Daoy (cell line): ENCODE results near the gene CROCC2. TPM values are rescaled to one million over a fixed set of nuclear protein-coding genes. Genes with fewer than 3 reads are reported as not detected.

Experiments used
- DNase-seq: peaks from one replicate; pipeline ENCODE4 v3.0.0-alpha.2; 2015; ENCODE audit warnings: low read depth
- total RNA-seq: library from RNA; depleted of rRNA; stranded (reverse); fragments of >200 nt; shearing (Covaris generic); gene quantifications from 2 replicates; pipeline ENCODE4 v1.2.3, GENCODE V29; 2014

Gene CROCC2
- total RNA-seq, 1 experiment from 2014 or later, result not detected

DNA sequence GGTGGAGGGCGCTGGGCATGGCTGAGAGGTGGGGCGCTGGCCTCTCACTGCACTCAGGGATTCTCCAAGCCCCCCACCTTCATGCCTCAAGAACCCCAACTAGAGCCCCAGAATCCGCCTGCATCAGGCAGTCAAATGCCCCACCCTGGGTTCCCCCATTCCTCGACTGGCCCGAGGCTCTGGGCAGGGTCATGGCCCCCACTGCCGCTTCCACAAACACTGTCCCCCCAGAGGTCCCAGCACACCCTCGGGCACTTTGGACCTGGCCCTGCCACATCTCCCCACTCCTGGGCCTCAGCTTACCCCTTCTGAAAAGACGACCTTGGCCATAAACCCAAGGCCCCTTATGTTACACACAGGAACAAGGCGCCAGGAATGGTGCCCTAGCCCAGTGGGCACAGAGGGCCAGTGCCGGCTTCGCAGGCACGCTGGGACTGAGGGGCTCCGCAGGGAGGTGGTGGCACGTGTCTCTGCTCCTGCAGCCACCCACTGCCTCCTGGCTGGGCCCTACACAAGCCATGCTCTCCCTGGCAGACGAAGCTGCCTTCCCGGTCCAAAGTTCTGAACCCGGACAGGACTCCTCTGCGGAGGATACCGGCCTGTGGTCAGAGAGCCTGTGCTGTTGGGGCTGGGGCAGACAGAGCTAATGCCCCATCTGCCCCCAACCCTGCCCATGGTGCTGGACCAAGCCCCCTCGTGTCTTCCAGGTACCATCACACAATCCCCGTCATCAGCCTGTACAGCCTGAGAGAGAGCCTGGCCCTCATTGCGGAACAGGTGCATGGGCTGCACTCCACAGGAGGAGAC is 30.7 kb upstream of the CROCC2 start:
- DNase-seq, result no peak

GRCh38 chr2:240876035-240876474 is 30.1 kb upstream of the CROCC2 start:
- DNase-seq, result no peak

- no peak for DNase-seq
These were observed 29.5 kb upstream of the CROCC2 start for GRCh38 chr2:240876475-240877251.

- no peak for DNase-seq
These were observed 28.4 kb upstream of the CROCC2 start for GRCh38 chr2:240877460-240878340.

GRCh38 chr2:240878341-240878936 is 27.7 kb upstream of the CROCC2 start:
- no peak for DNase-seq

GRCh38 chr2:240879105-240879504 is 27.0 kb upstream of the CROCC2 start:
- no peak for DNase-seq

DNA sequence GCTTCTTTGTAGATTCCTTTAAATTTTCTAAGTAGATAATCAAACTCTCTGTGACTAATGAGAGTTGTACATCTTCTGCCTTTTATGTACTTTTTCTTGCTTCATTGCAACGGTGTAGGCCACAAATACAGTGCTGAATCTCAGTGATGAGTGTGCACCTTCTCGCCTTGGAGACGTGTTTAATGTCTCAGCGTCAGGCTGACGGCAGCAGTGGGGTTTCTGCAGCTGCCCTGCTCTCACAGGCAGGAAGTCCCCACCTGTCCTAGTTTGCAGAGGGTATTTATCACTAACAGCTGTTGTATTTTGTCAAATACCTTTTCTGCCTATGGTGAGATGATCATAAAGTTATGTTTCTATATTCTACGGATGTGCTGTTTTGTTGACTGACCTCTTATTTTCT is 24.2 kb upstream of the CROCC2 start:
- no peak for DNase-seq

DNA sequence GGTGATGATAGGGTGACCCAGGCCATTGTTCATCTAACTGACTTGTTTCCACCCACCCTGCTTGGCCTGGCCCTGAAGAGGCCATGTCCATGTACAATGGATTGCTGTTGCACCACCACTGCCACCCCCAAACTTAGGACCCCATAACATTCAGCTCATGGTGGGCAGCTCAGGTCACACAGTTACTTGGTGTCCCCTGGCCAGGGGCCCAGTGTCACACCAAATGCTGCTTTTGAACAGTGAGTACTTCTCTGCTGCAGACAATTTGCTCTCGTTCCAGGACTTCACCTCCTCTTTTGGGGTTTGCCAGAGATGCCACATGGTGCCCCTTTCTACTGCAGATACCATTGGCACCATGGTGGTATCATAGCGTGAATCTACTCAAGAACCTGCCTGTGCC is 21.9 kb upstream of the CROCC2 start:
- DNase-seq, result no peak

GRCh38 chr2:240884745-240885144 is 21.4 kb upstream of the CROCC2 start:
- no peak for DNase-seq

DNA sequence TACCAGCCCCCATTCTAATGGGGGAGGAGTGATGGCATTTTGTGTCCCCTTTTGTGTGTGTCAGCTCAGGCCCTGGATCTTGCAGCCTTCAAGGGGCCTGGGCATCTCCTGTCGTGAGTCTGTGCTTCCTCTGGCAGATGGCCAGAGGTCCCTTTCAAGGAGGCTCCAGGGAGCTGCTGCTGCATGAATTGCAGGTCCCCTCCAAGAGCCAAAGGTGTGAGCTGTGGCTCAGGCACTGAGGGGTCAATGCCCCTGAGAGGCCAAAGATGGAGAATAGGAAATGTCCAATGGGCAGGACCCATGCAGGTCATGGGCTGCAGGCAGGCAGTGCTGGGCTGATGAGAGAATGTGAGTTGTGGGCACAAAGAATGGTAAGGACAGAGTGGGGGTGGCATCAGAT is 20.6 kb upstream of the CROCC2 start:
- DNase-seq, result no peak

- DNase-seq, result no peak
These were observed 20.0 kb upstream of the CROCC2 start for GRCh38 chr2:240886023-240886565.

DNA sequence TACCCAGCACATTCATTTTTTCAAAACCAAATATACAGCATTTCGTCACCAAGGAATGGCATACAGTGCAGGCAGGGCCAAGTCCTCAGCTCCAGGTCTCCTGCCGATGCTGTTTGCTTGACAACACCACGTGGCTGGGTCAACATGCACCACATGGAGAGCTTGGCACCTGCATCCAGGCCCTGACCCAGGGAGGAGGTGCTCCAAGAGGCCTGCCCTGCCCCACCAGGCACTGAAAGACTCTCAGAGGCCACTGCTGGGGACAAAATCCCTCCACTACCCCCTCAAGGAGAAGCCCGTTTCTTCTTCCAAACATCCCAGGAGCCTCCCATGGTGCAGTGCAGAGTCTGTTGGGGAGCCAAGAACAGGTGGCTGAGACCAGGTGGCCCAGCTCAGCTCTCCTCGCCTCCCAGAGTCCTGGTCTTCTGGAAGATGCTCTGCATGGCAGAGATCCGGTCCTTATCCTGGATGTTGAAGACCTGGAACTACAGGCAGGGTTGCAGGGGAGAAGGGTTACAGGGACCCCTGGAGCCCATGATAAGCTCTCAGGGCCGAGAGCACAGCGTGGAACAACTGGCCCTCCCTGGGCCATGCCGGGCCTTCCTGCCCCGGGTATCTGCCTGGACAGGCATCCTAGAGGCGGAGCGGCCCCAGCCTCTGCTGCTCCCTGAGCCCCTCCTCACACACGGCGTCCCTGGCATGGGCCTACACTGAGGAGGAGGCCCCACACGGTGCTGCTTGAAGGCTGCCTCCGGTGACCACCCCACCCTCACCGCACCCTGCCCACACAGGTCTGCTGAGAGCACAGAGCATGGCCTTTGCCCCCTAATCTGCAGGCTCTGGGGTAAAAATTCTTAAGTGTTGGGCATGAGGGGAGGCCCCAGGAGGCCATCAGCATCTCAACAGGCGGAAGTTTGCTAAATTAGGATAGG is 19.2 kb upstream of the CROCC2 start:
- no peak for DNase-seq

DNA sequence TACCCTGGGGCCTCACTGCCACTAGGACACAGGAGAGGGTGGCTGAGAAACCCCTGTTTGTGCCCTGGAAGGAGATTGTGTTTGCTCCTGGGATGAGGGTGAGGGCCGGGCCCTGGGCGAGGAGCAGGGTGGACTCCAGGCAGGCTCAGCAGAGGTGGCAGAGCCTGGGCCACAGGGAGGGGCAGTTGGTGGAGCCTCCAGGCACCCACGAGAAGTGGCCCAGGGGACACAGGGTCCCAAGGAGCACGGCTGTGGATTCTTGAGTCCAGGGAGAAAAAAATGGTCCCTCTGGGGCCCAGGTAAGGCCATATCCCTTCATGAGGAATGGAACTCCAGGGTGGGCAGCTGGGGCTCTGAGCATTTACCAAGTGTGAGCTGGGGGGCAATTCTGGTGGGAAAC is 18.5 kb upstream of the CROCC2 start:
- DNase-seq, result no peak

DNA sequence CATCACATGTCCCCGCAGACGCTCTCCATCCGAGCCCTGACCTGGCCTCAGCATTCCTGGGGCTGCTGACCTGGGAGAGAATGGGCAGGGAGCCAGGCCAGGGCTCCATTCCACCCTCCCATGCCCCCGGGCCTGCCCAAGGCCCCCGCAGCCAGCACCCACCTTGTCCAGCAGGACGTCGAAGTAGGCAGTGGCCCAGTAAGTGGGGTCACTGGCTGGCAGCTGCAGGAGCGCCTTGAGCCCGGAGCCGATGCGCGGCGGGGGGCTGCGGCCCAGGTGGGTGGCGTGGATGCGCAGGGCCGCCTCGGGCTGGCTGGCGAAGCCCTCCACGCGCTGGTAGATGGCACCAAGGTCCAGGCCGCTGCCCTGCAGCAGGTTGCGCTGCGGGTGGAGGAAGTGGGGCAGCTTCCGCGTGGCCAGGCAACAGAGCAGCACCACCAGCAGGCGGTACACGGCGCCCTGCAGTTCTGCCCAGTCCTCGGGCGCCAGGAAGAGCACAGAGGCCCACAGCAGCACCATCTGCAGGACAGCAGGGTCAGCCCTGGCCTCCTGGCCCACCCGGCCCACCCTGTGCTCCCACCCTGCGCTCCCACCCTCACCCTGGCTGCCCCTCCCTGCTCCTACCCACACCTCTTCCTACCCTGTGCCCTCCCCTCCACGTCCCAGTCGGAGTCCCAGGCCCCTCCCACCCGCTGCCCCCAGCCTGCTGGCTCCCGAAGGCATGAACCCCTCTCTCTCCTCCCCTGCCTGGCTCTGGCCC is 17.8 kb upstream of the CROCC2 start:
- DNase-seq, result no peak

- no peak for DNase-seq
These were observed 17.1 kb upstream of the CROCC2 start for GRCh38 chr2:240888890-240889573.

- no peak for DNase-seq
These were observed 16.3 kb upstream of the CROCC2 start for GRCh38 chr2:240889601-240890560.

DNA sequence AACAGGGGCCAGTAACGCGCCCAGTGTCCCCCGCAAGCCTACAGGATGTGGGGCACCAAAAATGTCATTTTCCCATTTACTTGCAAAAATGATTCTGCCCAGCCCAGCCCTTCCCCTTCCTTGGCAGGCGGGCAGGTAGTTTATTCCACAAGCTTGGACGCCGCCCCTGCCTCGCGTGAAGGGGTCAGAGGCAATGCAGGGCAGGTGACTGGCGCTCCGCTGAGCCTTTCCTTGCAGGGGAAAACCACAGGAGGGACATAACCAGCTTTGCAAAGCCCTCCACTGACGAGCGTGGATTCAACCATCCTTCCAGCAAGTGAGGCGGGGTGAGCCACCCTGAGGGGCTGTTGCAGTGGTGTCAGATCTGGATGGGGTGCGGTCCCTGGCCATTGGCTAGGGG is 15.4 kb upstream of the CROCC2 start:
- no peak for DNase-seq
